UCSD-AML1 (cell line): Measurements from ENCODE around the gene KRT33B.
"Not testable (repeated sequence)": the region's sequence is repeated elsewhere in the genome, so short reads cannot be mapped to it uniquely, and the experiment has no call there.

Experiments
- DNase-seq: peaks from one replicate; lab custom pipeline; 2025; ENCODE audit not compliant: unreplicated experiment; lab: John Stamatoyannopoulos, UW

Gene KRT33B

GRCh38 chr17:41350381-41350878, 19.2 kb downstream of the KRT33B start, which contains the start of gene KRT33A:
Gene KRT33A, minus strand, starts transcription at chr17:41350828. Its CDS starts 61 bp downstream, at chr17:41350767.
- not testable (repeated sequence) for DNase-seq

- DNase-seq, result no peak
Observed at GRCh38 chr17:41347869-41348760, 21.5 kb downstream of the KRT33B start.

GRCh38 chr17:41346421-41346820, 23.2 kb downstream of the KRT33B start:
- not testable (repeated sequence) for DNase-seq

- no peak for DNase-seq
Observed at GRCh38 chr17:41345992-41346391, 23.6 kb downstream of the KRT33B start.

GRCh38 chr17:41343029-41343428, 26.6 kb downstream of the KRT33B start:
- no peak for DNase-seq

- no peak for DNase-seq
Observed at GRCh38 chr17:41340934-41341861, 28.4 kb downstream of the KRT33B start.

GRCh38 chr17:41340494-41340893, 29.1 kb downstream of the KRT33B start:
- no peak for DNase-seq

GRCh38 chr17:41339571-41340172, 29.9 kb downstream of the KRT33B start:
- no peak for DNase-seq

- no peak for DNase-seq
Observed at GRCh38 chr17:41338961-41339485, 30.6 kb downstream of the KRT33B start.

GRCh38 chr17:41335747-41336146, 33.9 kb downstream of the KRT33B start:
- DNase-seq, result no peak

- DNase-seq, result no peak
Observed at GRCh38 chr17:41334385-41335305, 35.0 kb downstream of the KRT33B start.

GRCh38 chr17:41333836-41334235, 35.8 kb downstream of the KRT33B start:
- no peak for DNase-seq

- no peak for DNase-seq
Observed at GRCh38 chr17:41333098-41333497, 36.5 kb downstream of the KRT33B start.

GRCh38 chr17:41332239-41332638, 37.4 kb downstream of the KRT33B start:
- no peak for DNase-seq

GRCh38 chr17:41331606-41332005, 38.0 kb downstream of the KRT33B start:
- DNase-seq, result no peak

GRCh38 chr17:41329279-41329948, 40.2 kb downstream of the KRT33B start:
- DNase-seq, result peak; percentile 27

- DNase-seq, result no peak
Observed at GRCh38 chr17:41328207-41328606, 41.4 kb downstream of the KRT33B start.

GRCh38 chr17:41327411-41328120, 42.0 kb downstream of the KRT33B start:
- no peak for DNase-seq
